ENCODE measurements around the gene POLRMT.
A peak's percentile ranks its signal among the peaks of the same experiment; 100 is the strongest.

The POLRMT gene

GRCh38 chr19:661427-662196 lies 28.3 kb upstream of the POLRMT start:
- DNase-seq (ENCODE audit: low read depth) = no peak
- H3K4me3 ChIP-seq (ENCODE audit: low read length) = peak overlapping the region; percentile 78
- TF ChIP-seq CTCF (conservative IDR thresholded peaks at IDR 0.05; ENCODE audit: low read length) = no peak

GRCh38 chr19:660793-661426 lies 27.6 kb upstream of the POLRMT start:
- TF ChIP-seq CTCF (conservative IDR thresholded peaks at IDR 0.05; ENCODE audit: low read length) = no peak
- DNase-seq (ENCODE audit: low read depth) = no peak
- peak overlapping the region; percentile 78 for H3K4me3 ChIP-seq (ENCODE audit: low read length)

- H3K4me3 ChIP-seq (ENCODE audit: low read length) = peak overlapping the region; percentile 35
- no peak for TF ChIP-seq CTCF (conservative IDR thresholded peaks at IDR 0.05; ENCODE audit: low read length)
- peak; percentile 88 for DNase-seq (ENCODE audit: low read depth)
These were observed 25.8 kb upstream of the POLRMT start for GRCh38 chr19:658916-659839.

- no peak for DNase-seq (ENCODE audit: low read depth)
- no peak for TF ChIP-seq CTCF (conservative IDR thresholded peaks at IDR 0.05; ENCODE audit: low read length)
- peak overlapping the region; percentile 20 for H3K4me3 ChIP-seq (ENCODE audit: low read length)
These were observed 24.9 kb upstream of the POLRMT start for GRCh38 chr19:658059-658839.

- TF ChIP-seq CTCF (conservative IDR thresholded peaks at IDR 0.05; ENCODE audit: low read length) = no peak
- no peak overlapping the region for H3K4me3 ChIP-seq (ENCODE audit: low read length)
- DNase-seq (ENCODE audit: low read depth) = no peak
These were observed 24.3 kb upstream of the POLRMT start for GRCh38 chr19:657611-658010.

- no peak for TF ChIP-seq CTCF (conservative IDR thresholded peaks at IDR 0.05; ENCODE audit: low read length)
These were observed 23.6 kb upstream of the POLRMT start for GRCh38 chr19:656751-657559.

More at GRCh38 chr19:656751-657559, 23.6 kb upstream of the POLRMT start:
- DNase-seq (ENCODE audit: low read depth) = no peak
- H3K4me3 ChIP-seq (ENCODE audit: low read length) = no peak overlapping the region

All from AG10803 (cell line).